ENCODE measurements around the gene TRAK1.

DNA sequence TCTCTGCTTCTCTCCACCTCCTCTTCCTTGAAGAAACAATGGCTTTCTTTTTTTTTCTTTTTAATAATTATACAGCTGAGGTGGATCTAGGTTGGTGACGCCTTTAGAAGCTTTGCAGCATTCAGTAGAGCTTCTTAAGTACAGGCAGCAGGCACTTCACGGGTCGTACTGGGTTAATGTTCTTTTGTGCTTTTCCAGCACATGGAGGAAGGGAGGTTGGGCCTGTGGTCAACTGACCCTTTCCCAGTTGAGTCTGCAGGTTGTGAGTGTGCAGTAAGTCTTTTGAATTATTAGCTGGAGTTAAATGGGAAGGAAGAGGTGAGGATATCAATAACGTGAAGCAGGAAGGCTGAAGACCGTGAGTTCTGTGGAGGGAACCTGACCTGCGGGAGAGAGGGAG, 7.0 kb downstream of the TRAK1 start:
- TF ChIP-seq POLR2A (IDR thresholded peaks at IDR 0.05; ENCODE audit: low read length) (no peak), GATA1 (IDR thresholded peaks at IDR 0.05; ENCODE audit: low read depth, low read length) (no peak)
